NCI-H2227 treated with DMSO at 0.1 percent for 48 hours (cell line): ENCODE results near the gene CNTNAP4.

Experiments used
- DNase-seq: peaks from one replicate; lab custom pipeline; 2025; lab: John Stamatoyannopoulos, UW

CNTNAP4 gene

GRCh38 chr16:76583945-76584344 is 306.7 kb downstream of the CNTNAP4 start:
- DNase-seq, result peak; percentile 58

GRCh38 chr16:76598498-76598897 is 321.3 kb downstream of the CNTNAP4 start:
- no peak for DNase-seq

DNA sequence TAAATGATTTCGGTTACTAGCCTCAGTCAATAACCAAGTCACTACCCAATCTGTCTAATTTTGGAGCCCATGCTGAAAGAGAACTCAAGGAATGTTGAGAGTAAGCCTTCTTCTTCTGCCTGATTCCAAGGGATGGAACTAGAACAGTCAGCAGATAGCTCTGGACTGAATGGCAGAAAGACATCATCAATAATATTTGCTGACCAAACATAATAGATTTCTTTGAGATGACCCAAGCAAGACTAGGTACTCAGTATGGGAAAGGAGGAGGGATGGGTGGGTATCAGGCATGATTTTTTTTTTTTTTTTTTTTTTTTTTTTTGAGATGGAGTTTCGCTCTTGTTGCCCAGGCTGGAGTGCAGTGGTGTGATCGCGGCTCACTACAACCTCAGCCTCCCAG is 330.1 kb downstream of the CNTNAP4 start:
- no peak for DNase-seq
